ENCODE measurements around the gene ZNF385D. TPM values are rescaled to one million over a fixed set of nuclear protein-coding genes. Genes with fewer than 3 reads are reported as not detected.

Gene ZNF385D
- total RNA-seq, 1 experiment from 2014 or later: 13.0 TPM

DNA sequence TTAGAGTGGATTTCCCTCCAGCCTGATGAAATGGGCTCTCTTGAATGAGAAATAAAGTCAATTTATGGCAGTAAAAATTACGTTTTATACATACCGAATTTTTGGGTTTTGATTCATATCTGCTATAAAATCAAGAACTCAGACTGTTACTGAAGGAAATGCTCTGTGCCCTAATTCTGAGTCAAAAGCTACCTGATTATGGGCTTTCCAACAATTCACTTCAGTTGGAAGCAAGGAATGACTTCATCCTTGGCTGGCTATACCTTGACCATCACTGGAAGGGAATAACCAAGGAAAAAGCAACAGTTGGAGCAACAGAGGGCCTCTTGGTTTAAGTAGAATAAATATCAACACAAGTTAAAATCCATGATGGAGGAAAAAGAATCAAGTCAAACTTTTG, 88.6 kb downstream of the ZNF385D start:
- no TSS peak for BruUV-seq (replicated peaks)
- intact Hi-C loops (cut with micrococcal nuclease; ENCODE audit: unreplicated experiment) (no loop called here), in situ Hi-C loops (cut with HindIII; ENCODE audit: low pct_unique_long_range_greater_than_20kb, low sequenced_read_pairs) (no loop called here)
- no peaks in the 10 kb centered on the region for H3K9me3 ChIP-seq (ENCODE audit: control insufficient read depth, insufficient read depth, low read depth, low read length)
- no peak overlapping the region for H3K27ac ChIP-seq (ENCODE audit: low read length)
- TF ChIP-seq SIN3A (IDR thresholded peaks at IDR 0.05; ENCODE audit: borderline replicate concordance, insufficient read depth, low read depth, low read length) (no peak), POLR2AphosphoS5 (IDR thresholded peaks at IDR 0.05; ENCODE audit: low read depth, low read length) (no peak), TCF7L2 (IDR thresholded peaks at IDR 0.05; ENCODE audit: low read depth, low read length) (no peak)
- TF ChIP-seq, protein P1, sequence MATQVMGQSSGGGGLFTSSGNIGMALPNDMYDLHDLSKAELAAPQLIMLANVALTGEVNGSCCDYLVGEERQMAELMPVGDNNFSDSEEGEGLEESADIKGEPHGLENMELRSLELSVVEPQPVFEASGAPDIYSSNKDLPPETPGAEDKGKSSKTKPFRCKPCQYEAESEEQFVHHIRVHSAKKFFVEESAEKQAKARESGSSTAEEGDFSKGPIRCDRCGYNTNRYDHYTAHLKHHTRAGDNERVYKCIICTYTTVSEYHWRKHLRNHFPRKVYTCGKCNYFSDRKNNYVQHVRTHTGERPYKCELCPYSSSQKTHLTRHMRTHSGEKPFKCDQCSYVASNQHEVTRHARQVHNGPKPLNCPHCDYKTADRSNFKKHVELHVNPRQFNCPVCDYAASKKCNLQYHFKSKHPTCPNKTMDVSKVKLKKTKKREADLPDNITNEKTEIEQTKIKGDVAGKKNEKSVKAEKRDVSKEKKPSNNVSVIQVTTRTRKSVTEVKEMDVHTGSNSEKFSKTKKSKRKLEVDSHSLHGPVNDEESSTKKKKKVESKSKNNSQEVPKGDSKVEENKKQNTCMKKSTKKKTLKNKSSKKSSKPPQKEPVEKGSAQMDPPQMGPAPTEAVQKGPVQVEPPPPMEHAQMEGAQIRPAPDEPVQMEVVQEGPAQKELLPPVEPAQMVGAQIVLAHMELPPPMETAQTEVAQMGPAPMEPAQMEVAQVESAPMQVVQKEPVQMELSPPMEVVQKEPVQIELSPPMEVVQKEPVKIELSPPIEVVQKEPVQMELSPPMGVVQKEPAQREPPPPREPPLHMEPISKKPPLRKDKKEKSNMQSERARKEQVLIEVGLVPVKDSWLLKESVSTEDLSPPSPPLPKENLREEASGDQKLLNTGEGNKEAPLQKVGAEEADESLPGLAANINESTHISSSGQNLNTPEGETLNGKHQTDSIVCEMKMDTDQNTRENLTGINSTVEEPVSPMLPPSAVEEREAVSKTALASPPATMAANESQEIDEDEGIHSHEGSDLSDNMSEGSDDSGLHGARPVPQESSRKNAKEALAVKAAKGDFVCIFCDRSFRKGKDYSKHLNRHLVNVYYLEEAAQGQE (IDR thresholded peaks at IDR 0.05; ENCODE audit: insufficient read depth in 1 of 2, low read depth in 2 of 2, low read length in 1 of 2): no peak
- TF ChIP-seq, protein P2, sequence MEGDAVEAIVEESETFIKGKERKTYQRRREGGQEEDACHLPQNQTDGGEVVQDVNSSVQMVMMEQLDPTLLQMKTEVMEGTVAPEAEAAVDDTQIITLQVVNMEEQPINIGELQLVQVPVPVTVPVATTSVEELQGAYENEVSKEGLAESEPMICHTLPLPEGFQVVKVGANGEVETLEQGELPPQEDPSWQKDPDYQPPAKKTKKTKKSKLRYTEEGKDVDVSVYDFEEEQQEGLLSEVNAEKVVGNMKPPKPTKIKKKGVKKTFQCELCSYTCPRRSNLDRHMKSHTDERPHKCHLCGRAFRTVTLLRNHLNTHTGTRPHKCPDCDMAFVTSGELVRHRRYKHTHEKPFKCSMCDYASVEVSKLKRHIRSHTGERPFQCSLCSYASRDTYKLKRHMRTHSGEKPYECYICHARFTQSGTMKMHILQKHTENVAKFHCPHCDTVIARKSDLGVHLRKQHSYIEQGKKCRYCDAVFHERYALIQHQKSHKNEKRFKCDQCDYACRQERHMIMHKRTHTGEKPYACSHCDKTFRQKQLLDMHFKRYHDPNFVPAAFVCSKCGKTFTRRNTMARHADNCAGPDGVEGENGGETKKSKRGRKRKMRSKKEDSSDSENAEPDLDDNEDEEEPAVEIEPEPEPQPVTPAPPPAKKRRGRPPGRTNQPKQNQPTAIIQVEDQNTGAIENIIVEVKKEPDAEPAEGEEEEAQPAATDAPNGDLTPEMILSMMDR (IDR thresholded peaks at IDR 0.05): no peak
- no peak overlapping the region for H3K4me3 ChIP-seq (ENCODE audit: low read depth in 2 of 2, low read length in 2 of 2)
- ATAC-seq (no peak), DNase-seq (ENCODE audit: low read depth, low spot score) (no peak)
- H3K36me3 ChIP-seq (ENCODE audit: control insufficient read depth, insufficient read depth, low read length): no peaks in the 10 kb centered on the region
- H3K27me3 ChIP-seq (ENCODE audit: control insufficient read depth, insufficient read depth, low read length): no peaks in the 10 kb centered on the region
- no peaks in the 10 kb centered on the region; the same call in 1 of the 2 replicates for H3K4me1 ChIP-seq (ENCODE audit: control insufficient read depth, insufficient read depth, low read length)
- POLR2A ChIA-PET: no interaction called here
- CTCF ChIA-PET: no interaction called here

DNA sequence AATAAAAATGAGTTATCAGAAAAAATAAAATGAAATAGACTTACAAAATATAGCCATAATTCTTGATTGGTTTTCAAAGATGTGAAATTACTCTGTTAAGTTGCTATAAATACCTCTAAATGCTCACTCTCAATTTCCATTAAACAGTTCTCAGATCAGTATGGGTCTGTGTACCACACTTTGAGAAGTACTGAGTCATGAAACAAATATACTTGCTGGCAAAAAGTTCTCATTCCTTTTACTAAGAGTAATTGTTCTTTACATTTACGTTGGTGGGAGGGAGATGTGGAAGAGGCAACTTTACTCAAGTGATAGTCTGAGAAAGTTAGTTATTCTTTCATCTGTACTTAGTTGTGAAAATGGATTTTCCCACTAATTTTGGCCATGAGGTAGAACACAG, 96.3 kb downstream of the ZNF385D start:
- Histone ChIP-seq H3K27me3 (ENCODE audit: control insufficient read depth, insufficient read depth, low read length) (no peaks in the 10 kb centered on the region), H3K36me3 (ENCODE audit: control insufficient read depth, insufficient read depth, low read length) (no peaks in the 10 kb centered on the region), H3K27ac (ENCODE audit: low read length) (peak overlapping the region; percentile 57; the same call in 1 of the 2 replicates), H3K9me3 (ENCODE audit: control insufficient read depth, insufficient read depth, low read depth, low read length) (no peaks in the 10 kb centered on the region), H3K4me3 (ENCODE audit: low read depth in 2 of 2, low read length in 2 of 2) (no peak overlapping the region), H3K4me1 (ENCODE audit: control insufficient read depth, insufficient read depth, low read length) (no peaks in the 10 kb centered on the region; the same call in 1 of the 2 replicates)
- TF ChIP-seq, protein P2 (IDR thresholded peaks at IDR 0.05): no peak
- TF ChIP-seq SIN3A (IDR thresholded peaks at IDR 0.05; ENCODE audit: borderline replicate concordance, insufficient read depth, low read depth, low read length) (no peak), TCF7L2 (IDR thresholded peaks at IDR 0.05; ENCODE audit: low read depth, low read length) (no peak), POLR2AphosphoS5 (IDR thresholded peaks at IDR 0.05; ENCODE audit: low read depth, low read length) (no peak)
- TF ChIP-seq, protein P1 (IDR thresholded peaks at IDR 0.05; ENCODE audit: insufficient read depth in 1 of 2, low read depth in 2 of 2, low read length in 1 of 2): no peak
- ChIA-PET POLR2A (no interaction called here), CTCF (no interaction called here)
- no TSS peak for BruUV-seq (replicated peaks)
- ATAC-seq: peak; percentile 77
- intact Hi-C loops (cut with micrococcal nuclease; ENCODE audit: unreplicated experiment) (no loop called here), in situ Hi-C loops (cut with HindIII; ENCODE audit: low pct_unique_long_range_greater_than_20kb, low sequenced_read_pairs) (no loop called here)
- DNase-seq (ENCODE audit: low read depth, low spot score): peak; percentile 30
